HEK293 (cell line): ENCODE results near the gene PHF14.

Experiments
- KLF10 ChIP-seq: fragments of 450-650 bp; IDR thresholded peaks from 2 replicates; pipeline ENCODE4 v1.5.1; 2018; ENCODE audit warnings: missing biosample characterization, mild to moderate bottlenecking, missing genetic modification characterization
- SCRT2 ChIP-seq: fragments of 450-650 bp; formaldehyde crosslinking; IDR thresholded peaks from 2 replicates; pipeline ENCODE4 v1.5.1; 2016; ENCODE audit warnings: missing biosample characterization, missing genetic modification characterization
- ZNF24 ChIP-seq: fragments of 450-650 bp; formaldehyde crosslinking; IDR thresholded peaks from 2 replicates; pipeline ENCODE4 v1.5.1; 2016; ENCODE audit warnings: missing biosample characterization, missing genetic modification characterization
- ZNF555 ChIP-seq: fragments of 450-650 bp; formaldehyde crosslinking; conservative IDR thresholded peaks from 2 replicates; pipeline ENCODE4 v1.5.1; 2017; ENCODE audit warnings: missing biosample characterization, mild to moderate bottlenecking, missing genetic modification characterization, inconsistent platforms
- ZNF610 ChIP-seq: fragments of 450-650 bp; formaldehyde crosslinking; IDR thresholded peaks from 2 replicates; pipeline ENCODE4 v1.5.1; 2016; ENCODE audit warnings: missing biosample characterization, missing genetic modification characterization, borderline replicate concordance
- ZNF707 ChIP-seq: fragments of 450-650 bp; formaldehyde crosslinking; IDR thresholded peaks from 2 replicates; pipeline ENCODE4 v1.5.1; 2016; ENCODE audit warnings: missing biosample characterization, missing genetic modification characterization
- TF ChIP-seq, protein P1 (sequence below): fragments of 450-650 bp; formaldehyde crosslinking; IDR thresholded peaks from 2 replicates; pipeline ENCODE4 v1.5.1; 2016; ENCODE audit warnings: missing biosample characterization, missing genetic modification characterization
- TF ChIP-seq, protein P2 (sequence below): sonication (generic); formaldehyde crosslinking; IDR thresholded peaks from 2 replicates; pipeline ENCODE4 v1.8.1; 2022; ENCODE audit warnings: mild to moderate bottlenecking, moderate library complexity, missing genetic modification reagents
- TF ChIP-seq, protein P3 (sequence below): fragments of 450-650 bp; formaldehyde crosslinking; IDR thresholded peaks from 2 replicates; pipeline ENCODE4 v1.5.1; 2016; ENCODE audit warnings: missing biosample characterization, missing genetic modification characterization, low read depth
- TF ChIP-seq, protein P4 (sequence below): fragments of 450-650 bp; formaldehyde crosslinking; IDR thresholded peaks from 2 replicates; pipeline ENCODE4 v1.5.1; 2016; ENCODE audit warnings: missing biosample characterization, missing genetic modification characterization

DNA sequence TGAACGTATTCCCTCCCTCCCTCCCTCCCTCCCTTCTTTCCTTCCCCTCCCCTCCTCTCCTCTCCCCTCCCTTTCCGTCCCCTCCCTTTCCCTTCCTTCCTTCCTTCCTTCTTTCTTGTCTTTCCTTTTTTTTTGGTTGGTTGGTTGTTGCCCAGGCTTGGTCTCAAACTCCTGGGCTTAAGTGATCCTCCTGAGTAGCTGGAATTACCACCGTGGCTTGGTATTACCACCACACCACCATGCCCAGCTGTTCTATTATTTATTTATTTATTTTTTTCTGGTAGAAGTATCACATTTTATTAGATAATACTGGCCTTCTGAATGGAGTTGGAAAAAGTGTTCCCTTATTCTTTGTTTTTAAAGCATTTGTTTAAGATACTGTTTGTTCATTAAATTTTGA lies 95.9 kb downstream of the PHF14 start:
- TF ChIP-seq, protein P1, sequence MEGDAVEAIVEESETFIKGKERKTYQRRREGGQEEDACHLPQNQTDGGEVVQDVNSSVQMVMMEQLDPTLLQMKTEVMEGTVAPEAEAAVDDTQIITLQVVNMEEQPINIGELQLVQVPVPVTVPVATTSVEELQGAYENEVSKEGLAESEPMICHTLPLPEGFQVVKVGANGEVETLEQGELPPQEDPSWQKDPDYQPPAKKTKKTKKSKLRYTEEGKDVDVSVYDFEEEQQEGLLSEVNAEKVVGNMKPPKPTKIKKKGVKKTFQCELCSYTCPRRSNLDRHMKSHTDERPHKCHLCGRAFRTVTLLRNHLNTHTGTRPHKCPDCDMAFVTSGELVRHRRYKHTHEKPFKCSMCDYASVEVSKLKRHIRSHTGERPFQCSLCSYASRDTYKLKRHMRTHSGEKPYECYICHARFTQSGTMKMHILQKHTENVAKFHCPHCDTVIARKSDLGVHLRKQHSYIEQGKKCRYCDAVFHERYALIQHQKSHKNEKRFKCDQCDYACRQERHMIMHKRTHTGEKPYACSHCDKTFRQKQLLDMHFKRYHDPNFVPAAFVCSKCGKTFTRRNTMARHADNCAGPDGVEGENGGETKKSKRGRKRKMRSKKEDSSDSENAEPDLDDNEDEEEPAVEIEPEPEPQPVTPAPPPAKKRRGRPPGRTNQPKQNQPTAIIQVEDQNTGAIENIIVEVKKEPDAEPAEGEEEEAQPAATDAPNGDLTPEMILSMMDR (tag by site-specific recombination): no peak
- TF ChIP-seq, protein P2, sequence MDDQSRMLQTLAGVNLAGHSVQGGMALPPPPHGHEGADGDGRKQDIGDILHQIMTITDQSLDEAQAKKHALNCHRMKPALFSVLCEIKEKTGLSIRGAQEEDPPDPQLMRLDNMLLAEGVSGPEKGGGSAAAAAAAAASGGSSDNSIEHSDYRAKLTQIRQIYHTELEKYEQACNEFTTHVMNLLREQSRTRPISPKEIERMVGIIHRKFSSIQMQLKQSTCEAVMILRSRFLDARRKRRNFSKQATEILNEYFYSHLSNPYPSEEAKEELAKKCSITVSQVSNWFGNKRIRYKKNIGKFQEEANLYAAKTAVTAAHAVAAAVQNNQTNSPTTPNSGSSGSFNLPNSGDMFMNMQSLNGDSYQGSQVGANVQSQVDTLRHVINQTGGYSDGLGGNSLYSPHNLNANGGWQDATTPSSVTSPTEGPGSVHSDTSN (CRISPR knock-in tag): no peak
- no peak for TF ChIP-seq ZNF555 (tag by site-specific recombination)
- no peak for TF ChIP-seq SCRT2
- TF ChIP-seq, protein P3, sequence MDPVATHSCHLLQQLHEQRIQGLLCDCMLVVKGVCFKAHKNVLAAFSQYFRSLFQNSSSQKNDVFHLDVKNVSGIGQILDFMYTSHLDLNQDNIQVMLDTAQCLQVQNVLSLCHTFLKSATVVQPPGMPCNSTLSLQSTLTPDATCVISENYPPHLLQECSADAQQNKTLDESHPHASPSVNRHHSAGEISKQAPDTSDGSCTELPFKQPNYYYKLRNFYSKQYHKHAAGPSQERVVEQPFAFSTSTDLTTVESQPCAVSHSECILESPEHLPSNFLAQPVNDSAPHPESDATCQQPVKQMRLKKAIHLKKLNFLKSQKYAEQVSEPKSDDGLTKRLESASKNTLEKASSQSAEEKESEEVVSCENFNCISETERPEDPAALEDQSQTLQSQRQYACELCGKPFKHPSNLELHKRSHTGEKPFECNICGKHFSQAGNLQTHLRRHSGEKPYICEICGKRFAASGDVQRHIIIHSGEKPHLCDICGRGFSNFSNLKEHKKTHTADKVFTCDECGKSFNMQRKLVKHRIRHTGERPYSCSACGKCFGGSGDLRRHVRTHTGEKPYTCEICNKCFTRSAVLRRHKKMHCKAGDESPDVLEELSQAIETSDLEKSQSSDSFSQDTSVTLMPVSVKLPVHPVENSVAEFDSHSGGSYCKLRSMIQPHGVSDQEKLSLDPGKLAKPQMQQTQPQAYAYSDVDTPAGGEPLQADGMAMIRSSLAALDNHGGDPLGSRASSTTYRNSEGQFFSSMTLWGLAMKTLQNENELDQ (tag by site-specific recombination): no peak
- TF ChIP-seq, protein P4, sequence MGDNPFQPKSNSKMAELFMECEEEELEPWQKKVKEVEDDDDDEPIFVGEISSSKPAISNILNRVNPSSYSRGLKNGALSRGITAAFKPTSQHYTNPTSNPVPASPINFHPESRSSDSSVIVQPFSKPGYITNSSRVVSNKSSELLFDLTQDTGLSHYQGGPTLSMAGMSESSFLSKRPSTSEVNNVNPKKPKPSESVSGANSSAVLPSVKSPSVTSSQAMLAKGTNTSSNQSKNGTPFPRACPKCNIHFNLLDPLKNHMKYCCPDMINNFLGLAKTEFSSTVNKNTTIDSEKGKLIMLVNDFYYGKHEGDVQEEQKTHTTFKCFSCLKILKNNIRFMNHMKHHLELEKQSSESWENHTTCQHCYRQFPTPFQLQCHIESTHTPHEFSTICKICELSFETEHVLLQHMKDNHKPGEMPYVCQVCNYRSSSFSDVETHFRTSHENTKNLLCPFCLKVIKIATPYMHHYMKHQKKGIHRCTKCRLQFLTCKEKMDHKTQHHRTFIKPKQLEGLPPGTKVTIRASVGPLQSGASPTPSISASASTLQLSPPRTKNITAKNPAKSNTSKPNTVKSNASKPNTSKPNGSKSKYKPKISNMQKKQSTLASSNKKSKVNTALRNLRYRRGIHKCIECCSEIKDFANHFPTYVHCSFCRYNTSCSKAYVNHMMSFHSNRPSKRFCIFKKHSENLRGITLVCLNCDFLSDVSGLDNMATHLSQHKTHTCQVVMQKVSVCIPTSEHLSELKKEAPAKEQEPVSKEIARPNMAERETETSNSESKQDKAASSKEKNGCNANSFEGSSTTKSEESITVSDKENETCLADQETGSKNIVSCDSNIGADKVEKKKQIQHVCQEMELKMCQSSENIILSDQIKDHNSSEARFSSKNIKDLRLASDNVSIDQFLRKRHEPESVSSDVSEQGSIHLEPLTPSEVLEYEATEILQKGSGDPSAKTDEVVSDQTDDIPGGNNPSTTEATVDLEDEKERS (tag by site-specific recombination): no peak
- no peak for TF ChIP-seq KLF10 (tag by site-specific recombination)
- no peak for TF ChIP-seq ZNF707 (tag by site-specific recombination)
- no peak for TF ChIP-seq ZNF24
- TF ChIP-seq ZNF610 (tag by site-specific recombination): no peak
